GM18505 (cell line): ENCODE data around the gene KPNB1.

ENCODE experiments used
- ATAC-seq: cut with Tn5 transposase; IDR thresholded peaks from one replicate; pipeline ENCODE4 v1.9.1; 2021; ENCODE audit not compliant: unreplicated experiment
- POLR2A ChIP-seq: IDR thresholded peaks from 4 replicates; pipeline ENCODE4 v1.6.1; 2011; ENCODE audit warnings: borderline replicate concordance; ENCODE audit not compliant: insufficient read depth, insufficient read length; ENCODE audit errors: extremely low read depth

The KPNB1 gene

DNA sequence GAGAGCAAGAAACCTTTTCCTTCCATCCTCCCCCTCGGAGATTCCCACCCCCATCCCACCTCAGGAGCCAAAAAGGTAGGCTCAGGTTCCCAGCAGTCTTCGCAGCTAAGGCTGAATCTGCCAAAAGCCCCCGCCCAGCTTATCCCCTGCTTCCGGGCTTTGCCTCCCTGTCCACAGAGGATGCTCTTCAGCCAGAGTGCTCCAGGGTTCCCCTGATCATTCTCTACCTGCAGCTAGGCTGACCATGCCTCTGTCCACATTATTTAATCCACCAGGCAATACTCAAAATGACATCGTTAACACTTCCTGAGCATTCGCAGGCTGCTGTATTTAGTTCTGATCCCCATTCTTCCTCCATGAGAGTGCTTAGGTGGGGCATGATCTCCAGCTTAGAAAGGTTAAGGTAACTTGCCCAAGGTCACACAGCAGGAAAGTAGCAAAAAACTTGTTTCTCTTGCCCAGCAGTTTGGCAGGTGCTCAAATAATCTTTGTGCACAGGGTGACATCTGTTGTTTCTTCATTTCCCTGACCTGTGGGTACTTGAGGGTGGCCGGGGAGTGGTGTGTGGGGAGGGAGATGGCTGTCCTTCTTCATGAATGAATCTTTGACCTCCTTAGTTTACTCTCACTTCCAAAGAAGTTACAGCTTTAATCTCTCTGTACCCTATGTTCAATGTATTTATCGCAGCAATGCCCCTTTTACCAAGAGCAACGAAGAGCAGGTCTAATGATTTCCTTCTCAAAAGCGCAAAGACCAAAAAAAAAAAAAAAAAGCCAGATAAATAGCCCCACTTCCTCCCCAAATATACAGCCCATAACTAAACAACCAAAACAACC, 43.4 kb downstream of the KPNB1 start:
- no peak for TF ChIP-seq POLR2A
- ATAC-seq: no peak

DNA sequence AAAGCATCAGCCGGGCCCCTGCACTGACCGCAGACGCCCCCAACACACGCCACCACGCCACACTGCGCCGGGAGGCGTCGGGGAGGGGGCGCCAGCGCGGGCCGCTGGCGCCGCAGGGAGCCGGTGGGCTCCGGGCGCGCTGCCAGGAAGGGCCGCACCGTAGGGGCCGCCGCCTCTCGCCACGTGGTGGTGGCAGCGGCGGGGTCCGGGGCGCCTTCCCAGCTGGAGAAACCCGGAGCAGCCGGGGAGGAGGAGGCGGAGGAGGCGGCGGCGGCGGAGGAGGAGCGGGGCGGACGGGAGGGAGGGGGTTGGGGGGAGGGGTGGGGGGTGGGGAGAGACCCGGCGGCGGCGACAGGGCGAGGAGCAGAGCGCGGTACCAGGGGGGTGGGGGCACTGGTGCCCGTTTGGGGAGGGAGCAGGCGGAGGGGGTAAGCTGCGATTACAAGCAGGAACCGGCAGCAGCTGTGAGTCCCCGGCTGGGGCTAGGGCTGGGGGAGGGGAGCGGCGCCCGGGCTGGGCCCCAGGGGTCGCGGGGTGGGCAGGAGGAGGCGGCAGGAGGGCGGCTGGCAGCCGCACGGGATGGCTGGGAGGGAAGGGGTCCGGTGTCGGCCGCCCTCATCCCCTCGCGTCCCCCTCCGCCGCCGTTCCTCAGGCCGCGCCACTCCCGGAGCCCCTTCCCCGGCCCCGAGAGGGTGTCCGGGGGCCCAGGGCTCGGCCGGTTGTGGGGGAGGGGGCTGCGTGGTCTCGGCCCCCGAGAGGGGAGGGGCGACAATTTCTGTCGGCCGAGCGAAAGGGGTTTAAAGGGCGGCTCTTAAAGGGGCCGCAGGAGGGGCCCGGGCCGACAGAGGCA, 44.2 kb downstream of the KPNB1 start, which contains the start of gene TBKBP1:
TBKBP1 (plus strand) TSS at position 431 of the 850 bp plus-strand sequence. CDS start 1,952 bp downstream, outside the sequence.
- no peak for ATAC-seq

DNA sequence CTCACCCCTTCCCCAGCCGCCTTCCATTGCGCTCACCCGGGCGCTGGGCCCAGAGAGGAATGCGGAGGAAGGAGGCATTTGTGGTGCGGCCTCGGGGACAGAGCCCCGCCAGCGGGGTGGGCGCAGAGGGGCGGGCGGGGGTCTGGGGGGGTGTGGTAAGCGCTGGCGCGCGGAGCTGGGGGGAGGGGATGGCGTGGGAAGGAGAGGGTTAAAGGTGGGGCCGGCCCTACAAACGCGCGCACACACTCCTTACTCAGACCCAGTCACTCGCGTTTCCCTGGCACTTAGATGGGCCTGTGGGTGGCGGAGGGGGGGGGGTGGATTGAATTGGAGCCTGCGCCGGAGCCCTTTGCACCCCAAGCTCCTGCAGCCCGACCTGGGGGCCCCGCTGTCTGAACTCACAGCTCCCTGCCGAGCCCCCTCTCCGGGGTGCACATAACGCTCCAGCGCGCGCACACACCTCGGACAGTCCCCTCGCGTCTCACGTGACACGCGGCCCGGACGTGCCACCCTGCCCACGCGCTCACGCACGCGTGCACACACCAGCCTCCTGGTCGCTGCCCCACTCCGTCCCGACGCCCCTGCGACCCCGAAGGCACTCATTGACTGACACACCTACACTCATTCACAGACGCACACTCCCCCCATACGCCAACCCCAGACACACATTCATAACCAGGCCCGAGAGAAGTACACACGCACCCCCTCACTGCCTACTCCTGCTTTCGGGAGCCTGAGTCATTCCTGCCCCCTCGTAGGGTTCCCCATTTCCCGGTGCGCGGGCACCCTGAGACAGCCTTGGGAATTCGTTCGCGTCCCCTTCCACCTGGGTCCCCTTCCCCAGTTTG, 45.1 kb downstream of the KPNB1 start:
- ATAC-seq: no peak

More for the DNA sequence above, 44.2 kb downstream of the KPNB1 start, which contains the start of gene TBKBP1:
- TF ChIP-seq POLR2A: no peak

DNA sequence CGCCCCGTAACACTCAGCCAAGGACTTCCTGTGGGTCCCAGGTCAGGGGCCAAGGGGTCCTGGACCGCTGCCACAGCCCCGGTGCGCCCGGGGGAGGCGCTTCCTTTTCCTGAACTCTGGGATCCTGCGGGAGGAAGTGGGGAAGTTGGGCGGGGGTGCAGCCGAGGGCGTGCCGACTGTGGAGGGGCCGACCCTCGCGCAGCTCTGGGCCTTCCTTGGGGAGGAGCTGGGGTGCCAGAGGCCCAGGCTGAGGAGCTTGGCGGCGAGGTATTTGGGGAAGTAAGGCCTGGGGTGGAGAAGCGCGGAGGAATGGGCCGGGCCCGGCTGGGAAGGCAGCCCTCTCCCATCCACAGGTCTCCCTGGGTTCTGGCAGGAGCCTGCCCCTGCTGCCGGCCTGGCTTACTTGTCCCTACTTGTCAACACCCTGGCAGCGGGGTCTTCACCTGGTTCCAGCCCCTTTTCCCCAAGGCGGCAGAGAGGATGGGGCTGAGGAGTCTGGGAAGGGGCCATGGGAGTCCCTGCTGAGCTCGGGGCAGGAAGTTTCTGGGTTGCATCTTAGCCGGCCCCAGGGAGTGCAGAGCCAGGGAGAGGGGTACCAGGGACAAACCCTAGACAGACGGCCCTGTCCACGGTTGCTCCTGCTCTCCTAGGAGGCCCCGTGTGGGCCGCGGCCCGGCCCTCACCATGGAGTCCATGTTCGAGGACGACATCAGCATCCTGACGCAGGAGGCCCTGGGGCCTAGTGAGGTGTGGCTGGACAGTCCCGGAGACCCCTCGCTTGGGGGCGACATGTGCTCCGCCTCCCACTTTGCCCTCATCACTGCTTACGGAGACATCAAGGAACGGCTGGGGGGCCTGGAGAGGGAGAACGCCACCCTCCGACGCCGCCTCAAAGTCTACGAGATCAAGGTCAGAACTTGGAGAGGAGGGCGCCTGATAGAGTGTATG, 46.0 kb downstream of the KPNB1 start:
- ATAC-seq: no peak
- no peak for TF ChIP-seq POLR2A

More for the DNA sequence above, 45.1 kb downstream of the KPNB1 start:
- TF ChIP-seq POLR2A: no peak

DNA sequence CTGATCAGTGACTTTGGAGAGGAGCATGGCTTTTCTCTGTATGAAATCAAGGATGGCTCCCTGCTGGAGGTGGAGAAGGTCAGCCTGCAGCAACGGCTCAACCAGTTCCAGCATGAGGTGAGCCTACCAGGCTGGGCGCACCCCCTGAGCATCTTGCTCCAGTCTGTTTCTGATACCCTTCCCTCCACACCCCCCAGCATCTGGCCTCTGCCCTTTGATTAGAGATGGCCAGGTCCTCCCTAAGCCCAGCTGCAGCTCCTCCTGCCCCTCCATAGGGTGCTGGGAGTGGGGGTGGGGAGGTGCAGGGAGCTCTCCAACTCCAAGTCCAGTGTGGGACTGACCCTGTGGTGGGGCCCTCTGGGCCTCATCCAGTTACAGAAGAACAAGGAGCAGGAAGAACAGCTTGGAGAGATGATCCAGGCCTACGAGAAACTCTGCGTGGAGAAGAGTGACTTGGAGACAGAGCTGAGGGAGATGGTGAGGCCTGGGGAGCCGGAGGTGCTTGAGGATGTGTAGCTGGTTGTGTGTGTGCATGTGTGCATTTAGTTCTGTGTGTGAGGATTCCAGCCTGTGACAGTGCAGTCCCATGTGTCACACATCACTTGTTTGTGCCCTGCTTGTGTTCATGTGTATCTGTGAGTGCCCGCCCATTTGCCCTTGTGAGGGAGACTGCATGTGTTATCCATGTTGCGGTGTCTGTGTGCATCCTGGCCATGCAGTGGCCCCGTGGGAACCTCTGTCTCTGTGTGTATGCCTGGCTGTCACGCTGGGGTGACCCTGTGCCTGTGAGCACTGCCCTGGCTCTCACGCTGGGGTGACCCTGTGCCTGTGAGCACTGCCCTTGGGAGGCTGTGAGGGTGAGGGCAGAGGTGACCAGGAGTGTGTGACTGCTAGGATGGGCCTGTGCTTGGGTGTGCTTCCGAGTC, 47.3 kb downstream of the KPNB1 start:
- no peak for ATAC-seq
- TF ChIP-seq POLR2A: no peak

DNA sequence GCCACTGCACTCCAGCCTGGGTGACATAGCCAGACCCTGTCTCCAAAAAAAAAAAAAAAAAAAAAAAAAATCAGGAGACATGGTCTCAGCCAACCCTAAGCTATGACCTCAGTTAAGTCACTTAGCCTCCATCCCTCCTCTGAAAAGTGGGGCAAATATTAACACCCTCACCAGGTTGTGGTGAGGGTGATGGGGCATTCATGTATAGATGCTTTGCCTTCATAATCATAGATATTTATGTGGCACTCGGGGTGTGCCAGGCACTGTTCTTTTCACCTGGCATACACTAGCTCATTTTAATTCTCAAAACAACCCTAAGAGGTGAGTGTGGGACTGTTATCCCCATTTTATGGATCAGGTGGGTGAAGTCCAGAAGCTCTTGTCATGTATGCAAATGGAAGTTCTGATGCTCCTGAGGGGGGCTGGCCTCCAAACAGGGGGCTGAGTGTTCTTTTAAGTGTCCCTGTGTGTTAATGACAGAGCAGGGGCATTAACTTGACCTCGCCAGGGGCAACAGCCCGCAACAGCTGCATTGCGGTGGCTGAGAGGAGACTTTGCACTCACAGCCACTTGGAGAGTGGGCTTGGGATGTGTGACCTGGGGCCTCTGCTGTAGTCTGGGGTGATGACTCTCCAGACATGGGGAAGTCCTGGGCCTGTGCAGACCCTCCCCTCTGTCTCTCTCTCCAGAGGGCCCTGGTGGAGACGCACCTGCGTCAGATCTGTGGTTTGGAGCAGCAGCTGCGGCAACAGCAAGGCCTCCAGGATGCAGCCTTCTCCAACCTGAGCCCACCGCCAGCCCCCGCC, 48.4 kb downstream of the KPNB1 start:
- no peak for TF ChIP-seq POLR2A
- no peak for ATAC-seq

DNA sequence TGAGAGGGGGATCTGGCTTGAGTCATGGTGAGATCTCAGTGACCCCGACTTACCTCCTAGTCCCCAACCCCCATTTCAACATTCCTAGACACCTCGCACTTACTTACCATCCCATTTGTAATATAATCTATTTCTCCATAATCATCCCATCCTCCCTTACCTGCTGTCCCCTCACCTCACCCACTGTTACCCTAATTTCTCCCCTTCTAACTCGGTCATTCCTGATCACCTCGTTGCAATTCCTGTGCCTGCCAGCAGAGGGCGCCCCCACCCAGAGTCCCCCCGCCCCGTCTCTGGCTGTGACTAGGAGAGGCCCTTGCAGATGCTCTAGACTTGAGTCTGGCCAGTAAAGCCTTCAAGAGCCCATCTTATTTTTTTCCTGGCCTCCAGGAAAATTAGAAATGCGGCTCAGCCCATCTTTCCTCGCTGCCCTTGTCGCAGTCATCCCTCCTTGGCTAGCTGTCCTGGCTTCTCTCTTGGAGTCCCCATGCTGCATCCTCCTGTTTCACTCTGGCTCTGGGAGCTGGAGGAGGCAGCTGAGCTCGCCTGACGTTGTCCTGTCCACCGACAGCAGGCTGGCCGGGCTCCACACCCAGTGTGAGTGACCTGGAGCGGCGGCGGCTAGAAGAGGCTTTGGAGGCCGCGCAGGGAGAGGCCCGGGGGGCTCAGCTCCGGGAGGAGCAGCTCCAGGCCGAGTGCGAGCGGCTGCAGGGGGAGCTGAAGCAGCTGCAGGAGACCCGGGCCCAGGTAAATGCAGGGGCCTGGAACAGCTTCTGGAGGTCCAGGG, 49.2 kb downstream of the KPNB1 start:
- no peak for TF ChIP-seq POLR2A
- no peak for ATAC-seq

DNA sequence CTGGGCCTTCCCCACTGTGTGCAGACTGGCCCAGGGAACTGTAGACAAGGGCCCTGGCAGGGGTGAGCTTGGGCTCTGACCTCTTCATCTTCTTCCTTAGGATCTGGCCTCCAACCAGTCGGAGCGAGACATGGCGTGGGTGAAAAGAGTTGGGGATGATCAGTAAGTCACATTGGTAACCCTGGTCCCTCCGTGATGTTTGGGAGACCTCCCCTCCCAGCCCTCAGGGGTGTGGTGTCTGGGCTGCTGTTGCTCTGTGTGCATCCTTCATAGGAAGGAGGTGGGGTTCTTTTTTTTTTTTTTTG, 49.8 kb downstream of the KPNB1 start:
- TF ChIP-seq POLR2A: no peak
- ATAC-seq: no peak

DNA sequence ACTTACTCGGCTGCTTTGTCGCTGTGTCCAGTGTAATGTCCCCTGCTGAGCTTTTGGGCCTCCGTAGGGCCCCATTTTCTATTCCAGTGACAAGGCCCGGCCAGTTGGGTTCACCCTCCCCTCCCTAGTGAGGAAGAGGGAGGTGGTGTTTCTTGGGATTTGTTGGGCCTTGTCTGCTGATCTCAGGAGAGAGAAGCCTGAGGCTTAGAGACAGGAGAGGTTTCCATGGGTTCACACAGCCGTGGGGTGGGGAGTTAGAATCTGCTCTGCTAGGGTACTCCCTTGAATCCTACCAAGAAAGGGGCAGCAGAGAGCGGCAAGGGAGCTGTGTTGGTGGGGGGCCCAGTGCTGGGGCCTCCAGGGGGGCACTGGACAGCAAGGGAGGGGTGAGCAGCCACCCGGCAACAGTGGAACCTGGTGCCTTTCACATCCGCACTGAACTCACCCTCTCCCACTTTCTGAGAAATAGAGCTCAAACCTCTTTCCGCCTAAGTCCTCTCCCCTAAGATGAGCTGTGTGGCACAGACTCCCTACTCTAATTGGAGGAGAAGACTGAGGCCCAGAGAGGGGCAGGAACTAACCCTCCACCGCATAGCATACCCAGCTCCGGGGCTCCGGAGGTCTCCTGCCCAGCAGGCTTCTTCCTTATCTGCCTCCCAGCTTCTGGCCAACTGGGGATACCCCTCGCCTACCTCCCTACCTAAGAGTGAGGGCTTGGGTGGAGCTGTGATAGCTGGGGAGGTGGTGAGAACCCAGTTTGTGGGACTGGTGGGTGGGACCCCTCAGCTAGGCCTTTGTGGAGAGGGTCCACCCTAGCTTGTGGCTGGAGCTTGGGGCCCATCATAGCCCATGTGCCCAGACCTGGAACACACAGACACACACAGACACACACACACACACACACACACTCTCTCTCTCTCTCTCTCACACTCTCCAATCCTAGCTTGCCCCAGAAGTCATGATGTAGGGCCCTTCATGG, 51.0 kb downstream of the KPNB1 start:
- ATAC-seq: no peak
- TF ChIP-seq POLR2A: no peak

DNA sequence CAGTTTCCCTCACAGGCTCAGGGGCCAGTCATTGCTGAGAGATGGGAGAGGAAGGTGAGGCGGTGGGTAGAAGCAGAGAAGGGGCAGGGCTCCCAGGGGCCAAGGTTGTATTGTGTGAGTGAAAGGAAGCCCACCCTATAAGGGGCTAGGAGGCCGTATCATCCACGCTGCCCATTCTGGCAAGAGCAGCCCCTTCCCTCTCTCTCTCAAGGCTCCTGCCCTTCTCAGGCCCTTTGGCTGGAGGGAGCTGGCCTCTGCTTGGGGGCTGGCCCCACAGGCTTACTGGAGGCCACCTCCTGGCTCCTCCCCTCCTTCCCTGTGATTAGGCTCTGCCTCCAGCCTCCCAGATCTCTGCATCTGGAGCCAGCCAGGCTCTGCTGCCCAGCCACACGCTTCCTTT, 51.9 kb downstream of the KPNB1 start:
- no peak for ATAC-seq
- no peak for TF ChIP-seq POLR2A
